ENCODE results near the gene CHST10. TPM values are rescaled to one million over a fixed set of nuclear protein-coding genes. Genes with fewer than 3 reads are reported as not detected.

CHST10 gene
- total RNA-seq, 1 experiment from 2014 or later = 11.3 TPM

GRCh38 chr2:100396483-100396882 lies 21.0 kb downstream of the CHST10 start:
- intact Hi-C loops (cut with micrococcal nuclease; ENCODE audit: unreplicated experiment) = no loop called here
- ChIA-PET CTCF (no interaction called here), POLR2A (ENCODE audit: low non-redundant PET) (no interaction called here)
- no peak for TF ChIP-seq EZH2 (IDR thresholded peaks at IDR 0.05; ENCODE audit: borderline replicate concordance, low read depth, low read length, poor library complexity, severe bottlenecking)
- TF ChIP-seq, protein P1, sequence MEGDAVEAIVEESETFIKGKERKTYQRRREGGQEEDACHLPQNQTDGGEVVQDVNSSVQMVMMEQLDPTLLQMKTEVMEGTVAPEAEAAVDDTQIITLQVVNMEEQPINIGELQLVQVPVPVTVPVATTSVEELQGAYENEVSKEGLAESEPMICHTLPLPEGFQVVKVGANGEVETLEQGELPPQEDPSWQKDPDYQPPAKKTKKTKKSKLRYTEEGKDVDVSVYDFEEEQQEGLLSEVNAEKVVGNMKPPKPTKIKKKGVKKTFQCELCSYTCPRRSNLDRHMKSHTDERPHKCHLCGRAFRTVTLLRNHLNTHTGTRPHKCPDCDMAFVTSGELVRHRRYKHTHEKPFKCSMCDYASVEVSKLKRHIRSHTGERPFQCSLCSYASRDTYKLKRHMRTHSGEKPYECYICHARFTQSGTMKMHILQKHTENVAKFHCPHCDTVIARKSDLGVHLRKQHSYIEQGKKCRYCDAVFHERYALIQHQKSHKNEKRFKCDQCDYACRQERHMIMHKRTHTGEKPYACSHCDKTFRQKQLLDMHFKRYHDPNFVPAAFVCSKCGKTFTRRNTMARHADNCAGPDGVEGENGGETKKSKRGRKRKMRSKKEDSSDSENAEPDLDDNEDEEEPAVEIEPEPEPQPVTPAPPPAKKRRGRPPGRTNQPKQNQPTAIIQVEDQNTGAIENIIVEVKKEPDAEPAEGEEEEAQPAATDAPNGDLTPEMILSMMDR (conservative IDR thresholded peaks at IDR 0.05; ENCODE audit: low read depth, low read length) = no peak
- no TSS peak for BruUV-seq (replicated peaks)
- Histone ChIP-seq H3K27me3 (replicated peaks; ENCODE audit: insufficient read depth, low read depth, low read length, poor library complexity) (no peaks in the 10 kb centered on the region), H3K9me3 (ENCODE audit: low read depth, low read length, poor library complexity, severe bottlenecking) (no peaks in the 10 kb centered on the region), H3K36me3 (ENCODE audit: insufficient read depth, low read length, poor library complexity, severe bottlenecking) (no peaks in the 10 kb centered on the region), H3K4me3 (ENCODE audit: low read depth, low read length, poor library complexity, severe bottlenecking) (no peak overlapping the region), H3K4me1 (ENCODE audit: insufficient read depth, low read length, poor library complexity, severe bottlenecking) (no peaks in the 10 kb centered on the region), H3K27ac (ENCODE audit: low read depth, low read length, poor library complexity, severe bottlenecking) (no peak overlapping the region)
- DNase-seq (ENCODE audit: low spot score) = no peak

- ChIA-PET POLR2A (ENCODE audit: low non-redundant PET) (no interaction called here), CTCF (no interaction called here)
- Histone ChIP-seq H3K4me1 (ENCODE audit: insufficient read depth, low read length, poor library complexity, severe bottlenecking) (no peaks in the 10 kb centered on the region), H3K27ac (ENCODE audit: low read depth, low read length, poor library complexity, severe bottlenecking) (no peak overlapping the region), H3K27me3 (replicated peaks; ENCODE audit: insufficient read depth, low read depth, low read length, poor library complexity) (no peaks in the 10 kb centered on the region), H3K9me3 (ENCODE audit: low read depth, low read length, poor library complexity, severe bottlenecking) (no peaks in the 10 kb centered on the region), H3K4me3 (ENCODE audit: low read depth, low read length, poor library complexity, severe bottlenecking) (no peak overlapping the region), H3K36me3 (ENCODE audit: insufficient read depth, low read length, poor library complexity, severe bottlenecking) (no peaks in the 10 kb centered on the region)
- intact Hi-C loops (cut with micrococcal nuclease; ENCODE audit: unreplicated experiment) = no loop called here
- no peak for DNase-seq (ENCODE audit: low spot score)
- BruUV-seq (replicated peaks) = no TSS peak
- TF ChIP-seq, protein P1 (conservative IDR thresholded peaks at IDR 0.05; ENCODE audit: low read depth, low read length) = no peak
- no peak for TF ChIP-seq EZH2 (IDR thresholded peaks at IDR 0.05; ENCODE audit: borderline replicate concordance, low read depth, low read length, poor library complexity, severe bottlenecking)
Observed at GRCh38 chr2:100395532-100396350, 21.7 kb downstream of the CHST10 start.

GRCh38 chr2:100394111-100394641 lies 23.3 kb downstream of the CHST10 start:
- POLR2A ChIA-PET (ENCODE audit: low non-redundant PET) = no interaction called here
- Histone ChIP-seq H3K4me1 (ENCODE audit: insufficient read depth, low read length, poor library complexity, severe bottlenecking) (no peaks in the 10 kb centered on the region), H3K27me3 (replicated peaks; ENCODE audit: insufficient read depth, low read depth, low read length, poor library complexity) (no peaks in the 10 kb centered on the region), H3K27ac (ENCODE audit: low read depth, low read length, poor library complexity, severe bottlenecking) (no peak overlapping the region), H3K4me3 (ENCODE audit: low read depth, low read length, poor library complexity, severe bottlenecking) (no peak overlapping the region), H3K9me3 (ENCODE audit: low read depth, low read length, poor library complexity, severe bottlenecking) (no peaks in the 10 kb centered on the region), H3K36me3 (ENCODE audit: insufficient read depth, low read length, poor library complexity, severe bottlenecking) (no peaks in the 10 kb centered on the region)
- TF ChIP-seq EZH2 (IDR thresholded peaks at IDR 0.05; ENCODE audit: borderline replicate concordance, low read depth, low read length, poor library complexity, severe bottlenecking) = no peak
- TF ChIP-seq, protein P1 (conservative IDR thresholded peaks at IDR 0.05; ENCODE audit: low read depth, low read length) = no peak
- intact Hi-C loops (cut with micrococcal nuclease; ENCODE audit: unreplicated experiment) = no loop called here
- DNase-seq (ENCODE audit: low spot score) = no peak
- CTCF ChIA-PET = no interaction called here
- no TSS peak for BruUV-seq (replicated peaks)
